ENCODE data around the gene S1PR2.

DNA sequence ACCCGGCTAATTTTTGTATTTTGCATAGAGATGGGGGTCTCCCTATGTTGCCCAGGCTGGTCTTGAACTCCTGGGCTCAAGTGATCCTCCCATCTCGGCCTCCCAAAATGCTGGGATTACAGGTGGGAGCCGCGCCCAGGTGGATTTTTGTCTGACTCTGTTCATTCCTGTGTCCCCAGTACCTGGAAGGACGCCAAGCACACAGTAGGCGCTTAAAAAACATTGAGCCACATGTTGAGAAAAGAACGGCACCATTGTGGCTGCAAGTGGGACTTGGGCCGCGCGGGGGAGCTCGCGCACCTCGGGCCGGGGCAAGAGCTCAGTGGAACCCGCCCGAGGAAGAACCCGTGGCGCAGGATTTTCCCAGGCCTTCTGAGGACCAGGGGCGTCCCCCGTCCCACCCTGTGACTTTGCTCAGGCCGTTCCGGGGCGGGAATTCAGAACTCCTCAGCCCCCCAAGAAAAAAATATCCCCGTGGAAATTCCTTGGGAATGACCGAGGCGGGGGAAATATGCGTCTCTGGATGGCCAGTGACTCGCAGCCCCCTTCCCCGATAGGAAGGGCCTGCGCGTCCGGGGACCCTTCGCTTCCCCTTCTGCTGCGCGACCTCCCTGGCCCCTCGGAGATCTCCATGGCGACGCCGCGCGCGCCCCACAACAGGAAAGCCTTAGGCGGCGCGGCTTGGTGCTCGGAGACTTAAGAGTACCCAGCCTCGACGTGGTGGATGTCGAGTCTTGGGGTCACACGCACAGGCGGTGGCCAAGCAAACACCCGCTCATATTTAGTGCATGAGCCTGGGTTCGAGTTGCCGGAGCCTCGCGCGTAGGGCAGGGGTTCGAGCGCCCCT, 38.4 kb upstream of the S1PR2 start:
- TF ChIP-seq, protein P1, sequence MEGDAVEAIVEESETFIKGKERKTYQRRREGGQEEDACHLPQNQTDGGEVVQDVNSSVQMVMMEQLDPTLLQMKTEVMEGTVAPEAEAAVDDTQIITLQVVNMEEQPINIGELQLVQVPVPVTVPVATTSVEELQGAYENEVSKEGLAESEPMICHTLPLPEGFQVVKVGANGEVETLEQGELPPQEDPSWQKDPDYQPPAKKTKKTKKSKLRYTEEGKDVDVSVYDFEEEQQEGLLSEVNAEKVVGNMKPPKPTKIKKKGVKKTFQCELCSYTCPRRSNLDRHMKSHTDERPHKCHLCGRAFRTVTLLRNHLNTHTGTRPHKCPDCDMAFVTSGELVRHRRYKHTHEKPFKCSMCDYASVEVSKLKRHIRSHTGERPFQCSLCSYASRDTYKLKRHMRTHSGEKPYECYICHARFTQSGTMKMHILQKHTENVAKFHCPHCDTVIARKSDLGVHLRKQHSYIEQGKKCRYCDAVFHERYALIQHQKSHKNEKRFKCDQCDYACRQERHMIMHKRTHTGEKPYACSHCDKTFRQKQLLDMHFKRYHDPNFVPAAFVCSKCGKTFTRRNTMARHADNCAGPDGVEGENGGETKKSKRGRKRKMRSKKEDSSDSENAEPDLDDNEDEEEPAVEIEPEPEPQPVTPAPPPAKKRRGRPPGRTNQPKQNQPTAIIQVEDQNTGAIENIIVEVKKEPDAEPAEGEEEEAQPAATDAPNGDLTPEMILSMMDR (IDR thresholded peaks at IDR 0.05) = peak; percentile 70 to 96 (median 90)
- TF ChIP-seq POLR2A (IDR thresholded peaks at IDR 0.05) = no peak
